Esophagus muscularis mucosa (tissue), 4 donors: ENCODE results near the gene SLC24A3.

Experiments used
- CTCF ChIP-seq, 3 experiments: fragments of 200-600 bp in 2 of 3; fragments of 450-650 bp in 1 of 3; sonication (generic) in 2 of 3; IDR thresholded peaks; one replicate each; pipeline ENCODE4 v1.5.1; 2017 to 2019; ENCODE audit warnings: antibody characterized with exemption in 3 of 3, mild to moderate bottlenecking in 2 of 3, moderate library complexity in 1 of 3
- EP300 ChIP-seq: sonication (generic); formaldehyde crosslinking; IDR thresholded peaks from one replicate; pipeline ENCODE4 v1.6.1; 2017; ENCODE audit warnings: antibody characterized with exemption
- POLR2A ChIP-seq: fragments of 450-650 bp; IDR thresholded peaks from one replicate; pipeline ENCODE4 v1.6.1; 2017; ENCODE audit warnings: antibody characterized with exemption, moderate library complexity, mild to moderate bottlenecking, low read depth
- POLR2AphosphoS5 ChIP-seq, 2 donors: sonication (generic); formaldehyde crosslinking; IDR thresholded peaks; one replicate each; pipeline ENCODE4 v1.6.1; 2017; ENCODE audit warnings: antibody characterized with exemption in 2 of 2

- TF ChIP-seq CTCF (IDR thresholded peaks at IDR 0.05): no peak
- no peak for TF ChIP-seq POLR2AphosphoS5 (IDR thresholded peaks at IDR 0.05)
- TF ChIP-seq POLR2A: no peak
- TF ChIP-seq EP300: no peak
These were observed 251.2 kb downstream of the SLC24A3 start for GRCh38 chr20:19463597-19463996.
